IPS-20b (cell line): Measurements from ENCODE around the gene IGLL1.

ENCODE experiments used
- H3K27ac ChIP-seq: one replicate; pipeline ENCODE4 v1.5.1; 2013; ENCODE audit warnings: low read length
- H3K27me3 ChIP-seq: 2 replicates; pipeline ENCODE4 v1.6.1; 2013; ENCODE audit warnings: mild to moderate bottlenecking, low read length, inconsistent platforms; ENCODE audit not compliant: insufficient read depth
- H3K36me3 ChIP-seq: 2 replicates; pipeline ENCODE4 v1.6.1; 2013; ENCODE audit warnings: low read depth, mild to moderate bottlenecking, inconsistent platforms, low read length, moderate library complexity; ENCODE audit not compliant: insufficient read depth
- H3K4me1 ChIP-seq: 2 replicates; pipeline ENCODE4 v1.6.1; 2013; ENCODE audit warnings: mild to moderate bottlenecking, control low read depth, inconsistent platforms, low read length, moderate library complexity; ENCODE audit not compliant: insufficient read depth
- H3K4me3 ChIP-seq: 2 replicates; pipeline ENCODE4 v1.5.1; 2013; ENCODE audit warnings: mild to moderate bottlenecking, low read length, inconsistent platforms
- H3K9ac ChIP-seq: 2 replicates; pipeline ENCODE4 v1.6.1; 2013; ENCODE audit warnings: low read depth, mild to moderate bottlenecking, inconsistent platforms, low read length, moderate library complexity
- H3K9me3 ChIP-seq: 2 replicates; pipeline ENCODE4 v1.6.1; 2013; ENCODE audit warnings: mild to moderate bottlenecking, low read depth, low read length, inconsistent platforms; ENCODE audit not compliant: insufficient read depth

The IGLL1 gene

DNA sequence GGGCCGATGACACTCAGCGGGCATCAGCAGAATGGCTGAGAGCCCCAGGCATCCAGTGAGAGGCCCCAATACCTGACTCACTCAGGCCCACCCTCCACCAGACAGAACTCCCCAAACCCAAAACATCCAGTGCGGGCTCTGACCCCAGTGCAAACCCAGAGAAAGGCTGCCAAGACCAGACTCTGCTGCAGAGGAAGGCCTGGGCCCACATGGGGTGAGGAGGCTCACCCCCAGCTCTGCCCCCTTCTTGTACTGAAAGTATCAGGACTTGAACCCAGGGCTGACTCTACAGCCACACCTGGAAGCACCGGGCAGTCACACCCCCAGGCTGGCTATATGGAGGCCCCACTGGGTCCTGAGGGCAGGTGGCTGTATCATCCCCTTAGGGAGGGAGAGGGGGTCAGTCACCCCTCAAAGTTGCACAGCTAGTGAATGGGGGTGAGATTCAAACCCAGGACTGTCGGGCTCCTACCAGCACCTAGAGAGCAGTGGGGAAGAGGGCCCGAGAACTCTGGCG lies 49.3 kb downstream of the IGLL1 start:
- Histone ChIP-seq H3K36me3 (no peaks in the 10 kb centered on the region), H3K9me3 (no peaks in the 10 kb centered on the region), H3K4me3 (no peak overlapping the region), H3K9ac (no peak overlapping the region), H3K4me1 (peaks cover 30% of the 10 kb centered on the region), H3K27me3 (peaks cover 9% of the 10 kb centered on the region; the same call in 1 of the 2 replicates), H3K27ac (no peak overlapping the region)

DNA sequence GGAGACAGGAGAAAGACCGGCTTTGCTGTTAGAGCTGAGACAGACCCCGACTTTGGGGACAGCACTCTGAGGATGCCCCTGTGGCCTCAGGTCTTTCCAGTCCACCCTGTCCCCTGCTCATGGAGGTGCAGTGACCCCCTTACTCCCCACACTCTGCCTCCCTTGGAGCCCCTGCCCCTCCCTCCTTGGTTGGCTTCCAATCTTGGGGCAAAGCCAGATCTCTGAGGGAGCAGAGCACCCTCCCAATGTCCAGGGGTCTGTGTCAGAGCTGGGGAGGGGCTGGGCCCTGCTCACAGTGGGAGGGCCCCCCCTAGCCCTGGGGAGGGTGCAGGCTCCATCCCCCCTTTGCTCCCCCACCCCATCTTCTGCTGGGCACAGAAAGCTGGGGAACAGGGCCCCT lies 50.0 kb downstream of the IGLL1 start:
- Histone ChIP-seq H3K9me3 (no peaks in the 10 kb centered on the region), H3K27ac (no peak overlapping the region), H3K9ac (no peak overlapping the region), H3K27me3 (peaks cover 15% of the 10 kb centered on the region), H3K36me3 (no peaks in the 10 kb centered on the region), H3K4me1 (peaks cover 23% of the 10 kb centered on the region), H3K4me3 (no peak overlapping the region)

DNA sequence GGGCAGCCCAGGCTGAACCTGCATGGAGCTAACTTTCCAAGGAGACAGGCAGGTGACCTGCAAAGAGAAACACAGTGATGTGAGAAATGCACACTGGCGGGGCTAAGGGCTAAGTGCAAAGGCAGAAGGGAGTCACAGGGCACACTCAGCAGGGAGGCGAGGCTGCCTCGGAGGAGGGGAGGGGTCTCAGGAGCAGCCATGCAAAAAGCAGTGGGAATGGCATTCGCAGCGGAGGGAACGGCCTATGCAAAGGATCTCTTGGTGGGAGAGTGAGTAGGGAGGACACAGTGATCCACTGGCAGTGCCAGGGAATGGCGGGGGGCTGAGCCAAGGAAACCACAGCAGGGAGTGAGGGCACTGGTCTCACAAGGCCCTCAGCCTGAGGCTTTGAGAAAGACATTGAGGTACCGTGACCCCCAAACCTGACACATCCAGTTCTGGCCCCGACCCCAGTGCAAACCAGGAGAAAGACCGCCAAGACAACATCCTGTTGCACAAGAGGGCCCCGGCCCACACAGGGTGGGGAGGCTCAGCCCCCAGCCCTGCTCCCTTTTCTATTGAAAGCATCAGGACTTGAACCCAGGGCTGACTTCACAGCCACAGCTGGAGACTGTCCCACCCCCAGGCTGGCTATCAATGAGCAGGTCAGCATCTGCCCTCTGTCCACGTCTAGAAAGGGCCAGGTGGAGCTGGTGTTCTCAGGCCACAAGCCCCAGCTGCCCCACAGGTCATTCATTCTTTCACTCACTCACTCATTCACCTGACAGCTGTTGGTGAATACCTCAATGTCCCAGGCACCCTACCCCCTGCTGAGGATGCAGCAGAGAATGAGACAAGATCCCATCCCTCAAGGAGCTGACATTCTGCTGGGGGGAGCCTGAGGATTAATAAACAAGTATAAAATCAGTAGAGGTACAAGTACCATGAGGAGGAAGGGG lies 50.7 kb downstream of the IGLL1 start:
- H3K27me3 ChIP-seq, result peaks cover 20% of the 10 kb centered on the region
- H3K9ac ChIP-seq, result no peak overlapping the region
- H3K9me3 ChIP-seq, result no peaks in the 10 kb centered on the region
- H3K4me3 ChIP-seq, result no peak overlapping the region
- no peak overlapping the region for H3K27ac ChIP-seq
- H3K4me1 ChIP-seq, result peaks cover 17% of the 10 kb centered on the region
- H3K36me3 ChIP-seq, result no peaks in the 10 kb centered on the region

DNA sequence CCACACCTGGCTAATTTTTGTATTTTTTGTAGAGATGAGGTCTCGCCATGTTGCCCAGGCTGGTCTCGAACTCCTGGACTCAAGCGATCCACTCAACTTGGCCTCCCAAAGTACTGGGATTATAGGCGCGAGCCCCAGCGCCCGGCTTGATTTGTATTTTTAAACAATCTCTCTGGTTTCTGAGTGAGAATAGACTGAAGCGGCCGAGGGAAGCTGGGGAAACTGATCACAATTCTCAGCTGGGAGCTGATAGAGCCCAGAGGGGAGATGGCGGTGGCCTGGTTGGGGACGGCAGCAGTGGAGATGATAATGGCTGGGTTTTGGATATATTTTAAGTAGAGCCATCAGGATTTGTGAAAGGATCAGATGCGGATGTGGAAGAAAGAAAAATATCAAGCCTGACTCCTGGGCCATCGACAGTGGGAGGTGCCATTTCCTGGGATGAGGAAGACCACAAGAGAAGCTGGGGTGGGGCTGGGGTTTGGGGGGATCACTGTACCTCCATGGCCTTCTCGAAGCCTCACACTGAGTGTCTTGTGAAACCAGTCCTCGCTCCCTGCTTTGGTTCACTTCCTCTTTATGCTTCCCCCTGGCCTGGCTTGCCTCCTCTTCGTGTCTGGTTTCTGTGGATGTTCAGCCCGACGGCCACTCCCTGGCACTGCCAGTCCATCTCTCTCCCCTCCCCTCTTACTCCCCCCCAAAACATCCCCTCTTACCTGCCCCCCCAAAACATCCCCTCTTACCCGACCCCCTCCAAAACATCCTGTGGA lies 51.9 kb downstream of the IGLL1 start:
- no peaks in the 10 kb centered on the region for H3K36me3 ChIP-seq
- no peak overlapping the region for H3K27ac ChIP-seq
- H3K4me3 ChIP-seq, result no peak overlapping the region
- H3K9ac ChIP-seq, result no peak overlapping the region
- H3K9me3 ChIP-seq, result no peaks in the 10 kb centered on the region
- peaks cover 32% of the 10 kb centered on the region for H3K27me3 ChIP-seq
- H3K4me1 ChIP-seq, result peaks cover 10% of the 10 kb centered on the region; the same call in 1 of the 2 replicates

GRCh38 chr22:23526596-23527316 lies 53.3 kb downstream of the IGLL1 start:
- Histone ChIP-seq H3K27ac (no peak overlapping the region), H3K27me3 (peaks cover 39% of the 10 kb centered on the region), H3K36me3 (no peaks in the 10 kb centered on the region), H3K4me1 (peaks cover 4% of the 10 kb centered on the region; the same call in 1 of the 2 replicates), H3K9me3 (no peaks in the 10 kb centered on the region), H3K9ac (no peak overlapping the region), H3K4me3 (no peak overlapping the region)

GRCh38 chr22:23525510-23525909 lies 54.6 kb downstream of the IGLL1 start:
- no peak overlapping the region for H3K9ac ChIP-seq
- H3K27me3 ChIP-seq, result peaks cover 48% of the 10 kb centered on the region
- H3K4me3 ChIP-seq, result no peak overlapping the region
- H3K4me1 ChIP-seq, result peaks cover 8% of the 10 kb centered on the region; the same call in 1 of the 2 replicates
- H3K27ac ChIP-seq, result no peak overlapping the region
- H3K36me3 ChIP-seq, result no peaks in the 10 kb centered on the region
- no peaks in the 10 kb centered on the region for H3K9me3 ChIP-seq

GRCh38 chr22:23524226-23524625 lies 55.9 kb downstream of the IGLL1 start:
- Histone ChIP-seq H3K9ac (no peak overlapping the region), H3K27me3 (peaks cover 58% of the 10 kb centered on the region), H3K27ac (no peak overlapping the region), H3K9me3 (no peaks in the 10 kb centered on the region), H3K4me3 (no peak overlapping the region), H3K4me1 (peaks cover 9% of the 10 kb centered on the region; the same call in 1 of the 2 replicates), H3K36me3 (no peaks in the 10 kb centered on the region)

- no peaks in the 10 kb centered on the region for H3K9me3 ChIP-seq
- no peak overlapping the region for H3K4me3 ChIP-seq
- no peak overlapping the region for H3K9ac ChIP-seq
- H3K4me1 ChIP-seq, result peaks cover 9% of the 10 kb centered on the region; the same call in 1 of the 2 replicates
- H3K27me3 ChIP-seq, result peaks cover 61% of the 10 kb centered on the region
- no peak overlapping the region for H3K27ac ChIP-seq
- H3K36me3 ChIP-seq, result no peaks in the 10 kb centered on the region
Measured at GRCh38 chr22:23523713-23524112, 56.4 kb downstream of the IGLL1 start.
